Hepatic stellate cell (primary cell): ENCODE data around the gene UGT2B15.
"Not testable (repeated sequence)": the region's sequence is repeated elsewhere in the genome, so short reads cannot be mapped to it uniquely, and the experiment has no call there.

Experiments used
- DNase-seq: peaks from one replicate; pipeline ENCODE4 v3.0.0; 2011; ENCODE audit warnings: low spot score

Gene UGT2B15

DNA sequence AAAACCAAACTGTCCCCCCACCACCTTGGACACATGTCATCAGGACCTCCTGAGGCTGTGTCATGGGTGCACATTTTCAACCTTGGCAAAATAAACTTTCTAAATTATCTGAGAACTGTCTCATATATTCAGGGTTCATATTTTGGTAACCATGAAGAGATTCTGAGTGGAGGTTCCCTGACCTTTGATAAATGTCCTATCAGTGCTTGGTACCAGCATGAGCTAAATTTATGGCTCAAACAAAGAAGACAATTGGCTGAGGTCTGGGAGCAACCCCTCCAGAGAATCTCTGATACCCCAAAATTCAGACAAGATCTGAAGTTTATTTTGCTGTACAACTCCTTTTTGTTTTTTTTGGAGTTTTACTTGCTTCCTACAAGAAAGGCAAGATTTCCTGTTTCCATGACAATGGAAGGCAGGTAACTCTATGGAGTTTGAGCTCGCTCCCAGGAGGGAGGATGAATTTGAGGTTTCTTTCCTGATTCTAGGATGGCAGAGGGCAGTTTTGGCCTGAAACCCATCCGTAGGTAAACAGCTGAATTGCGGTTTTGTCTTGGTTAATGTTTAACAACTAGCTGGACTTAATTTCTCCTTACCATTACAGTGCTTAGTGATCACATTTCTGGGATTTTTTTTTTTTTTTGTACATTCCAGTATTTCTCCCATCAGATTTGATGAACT is 14.5 kb downstream of the UGT2B15 start:
- no peak for DNase-seq

DNA sequence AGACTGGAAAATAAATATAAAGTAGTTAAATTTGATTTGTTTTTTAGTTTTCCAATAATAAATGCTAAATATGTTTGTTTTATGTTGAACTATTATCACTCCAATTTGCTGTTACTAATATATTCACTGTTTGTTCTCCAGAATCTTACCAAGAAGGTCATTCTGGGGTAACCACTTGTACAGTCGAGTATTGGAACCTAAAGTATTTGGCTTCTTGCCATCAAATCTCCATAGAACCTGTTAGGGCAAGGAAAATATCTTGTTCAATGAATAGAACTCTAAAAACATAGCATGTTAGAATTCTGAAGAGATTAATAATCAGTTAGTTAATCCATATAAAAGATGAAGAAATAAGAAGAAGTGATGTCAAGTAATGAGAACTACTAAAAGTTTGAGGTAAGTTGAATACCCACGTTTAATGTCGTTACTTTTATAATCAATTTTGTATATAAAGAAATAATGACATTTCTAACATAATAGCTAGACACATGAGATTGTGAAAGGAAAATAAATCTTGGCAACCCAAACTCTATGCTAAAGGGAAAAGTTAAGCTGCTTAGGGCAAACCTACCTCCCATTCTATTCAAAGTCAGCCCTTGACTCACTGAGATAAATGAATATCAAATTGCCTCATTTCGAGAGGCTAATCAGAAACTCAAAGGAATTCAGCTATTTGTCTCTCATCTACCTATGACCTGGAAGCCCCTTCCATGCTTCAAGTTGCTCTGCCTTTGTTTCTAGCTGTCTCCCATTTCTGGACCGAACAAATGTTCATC is 15.3 kb downstream of the UGT2B15 start:
- no peak for DNase-seq

DNA sequence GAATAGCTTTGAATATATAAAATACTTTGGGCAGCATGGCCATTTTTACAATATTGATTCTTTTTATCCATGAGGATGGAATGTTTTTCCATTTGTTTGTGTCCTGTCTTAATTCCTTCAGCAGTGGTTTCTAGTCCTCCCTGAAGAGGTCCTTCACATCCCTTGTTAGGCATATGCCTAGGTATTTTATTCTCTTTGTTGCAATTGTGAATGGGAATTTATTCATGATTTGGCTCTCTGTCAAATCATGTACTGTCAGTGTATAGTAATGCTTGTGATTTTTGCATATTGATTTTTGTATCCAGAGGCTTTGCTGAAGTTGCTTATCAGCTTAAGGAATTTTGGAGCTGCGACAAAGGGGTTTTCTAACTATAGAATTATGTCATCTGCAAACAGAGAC is 18.5 kb downstream of the UGT2B15 start:
- DNase-seq = no peak

DNA sequence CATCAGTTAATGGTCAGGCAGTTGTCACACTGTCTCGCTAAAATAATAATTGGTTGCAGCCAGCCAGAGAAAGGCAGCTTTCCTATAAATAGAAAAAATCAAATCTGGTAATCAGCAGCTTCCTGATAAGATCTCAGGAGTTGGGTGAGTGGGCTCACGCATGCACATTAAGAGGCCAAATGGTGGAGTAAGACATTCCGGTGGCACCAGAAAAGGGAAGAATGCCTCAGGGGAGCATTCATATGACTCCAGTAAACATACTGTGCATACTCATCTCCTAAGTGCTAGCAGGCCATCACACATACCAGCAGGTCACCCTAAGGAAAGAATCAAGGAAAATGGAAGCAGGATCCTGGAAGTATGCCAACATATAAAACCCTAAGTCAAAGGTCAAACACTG is 40.1 kb downstream of the UGT2B15 start:
- DNase-seq = no peak

DNA sequence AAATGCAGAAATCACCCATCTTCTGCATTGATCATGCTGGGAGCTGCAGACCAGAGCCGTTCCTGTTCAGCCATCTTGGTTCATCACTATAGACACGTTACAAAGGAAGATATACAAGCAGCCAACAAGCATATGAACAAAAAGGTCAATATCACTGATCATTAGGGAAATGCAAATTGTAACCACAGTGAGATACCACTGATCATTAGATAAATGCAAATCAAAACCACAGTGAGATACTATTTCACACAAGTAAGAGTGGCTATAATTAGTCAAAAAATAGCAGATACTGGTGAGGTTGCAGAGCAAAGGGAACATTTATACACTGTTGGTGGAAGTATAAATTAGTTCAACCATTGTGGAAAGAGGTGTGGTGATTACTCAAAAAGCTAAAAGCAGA is 47.7 kb downstream of the UGT2B15 start:
- not testable (repeated sequence) for DNase-seq

- no peak for DNase-seq
These were observed 53.3 kb downstream of the UGT2B15 start for GRCh38 chr4:68617003-68617698.

DNA sequence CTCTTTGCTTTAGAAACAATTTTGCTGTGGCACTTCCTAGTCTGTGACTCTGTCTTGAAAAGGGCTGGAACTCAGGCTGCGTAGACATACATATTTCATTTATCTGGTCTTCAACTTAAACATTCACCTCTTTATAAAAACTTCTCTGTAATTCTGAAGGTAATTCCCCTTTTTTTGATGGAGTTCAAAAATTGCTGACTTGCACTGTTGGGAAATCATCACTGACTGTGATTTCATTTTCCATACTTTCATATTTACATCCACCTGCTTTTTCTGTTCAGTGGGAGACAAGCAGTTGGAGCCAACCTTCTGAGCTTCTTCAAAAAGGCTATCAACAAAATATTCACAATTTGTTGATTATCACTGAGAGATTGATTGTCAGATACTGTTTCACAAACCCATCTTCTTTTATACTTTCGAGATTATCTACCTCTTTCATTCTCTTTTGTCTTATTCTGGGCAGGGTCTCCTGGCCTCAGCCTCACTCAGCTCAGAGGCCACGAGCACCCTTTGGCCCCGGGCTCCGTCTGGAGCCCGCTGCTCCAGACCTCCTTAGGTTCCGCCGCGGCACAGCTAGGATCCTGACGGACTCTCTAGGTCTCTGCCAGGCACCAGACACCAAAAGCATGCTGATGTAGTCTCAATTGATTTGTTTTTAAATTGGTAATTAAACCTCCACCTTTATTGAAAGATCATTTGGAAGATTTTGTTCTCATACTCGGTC is 54.6 kb downstream of the UGT2B15 start:
- no peak for DNase-seq

DNA sequence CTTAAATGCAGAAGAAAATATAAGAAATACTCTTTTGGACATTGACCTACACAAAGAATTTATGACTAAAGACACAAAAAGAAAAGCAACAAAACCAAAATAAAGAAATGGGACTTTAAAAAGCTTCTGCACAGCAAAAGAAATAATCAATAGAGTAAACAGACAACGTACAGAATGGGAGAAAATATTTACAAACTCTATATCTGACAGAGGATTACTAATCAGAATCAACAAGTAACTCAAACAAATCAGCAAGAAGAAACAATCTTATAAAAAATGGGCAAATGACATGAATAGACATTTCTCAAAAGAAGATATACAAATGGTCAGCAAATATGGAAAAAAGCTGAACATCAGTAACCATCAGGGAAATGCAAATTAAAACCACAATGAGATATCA is 56.7 kb downstream of the UGT2B15 start:
- DNase-seq = no peak

GRCh38 chr4:68606240-68606639 is 64.2 kb downstream of the UGT2B15 start:
- no peak for DNase-seq

GRCh38 chr4:68599150-68599549 is 71.3 kb downstream of the UGT2B15 start:
- no peak for DNase-seq

DNA sequence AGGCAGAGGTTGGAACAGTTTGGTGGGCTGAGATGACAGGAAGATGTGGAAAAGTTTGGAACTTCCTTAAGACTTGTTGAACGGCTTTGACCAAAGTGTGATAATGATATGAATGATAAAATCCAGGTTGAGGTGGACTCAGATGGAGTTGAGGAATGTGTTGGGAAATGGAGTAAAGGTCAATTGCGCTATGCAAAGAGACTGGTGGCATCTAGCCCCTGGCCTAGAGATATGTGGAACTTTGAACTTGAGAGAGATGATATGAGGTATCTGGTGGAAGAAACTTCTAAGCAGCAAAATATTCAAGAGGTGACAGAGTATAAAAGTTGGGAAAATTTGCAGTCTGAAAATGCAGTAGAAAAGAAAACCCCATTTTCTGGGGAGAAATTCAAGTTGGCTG is 73.0 kb downstream of the UGT2B15 start:
- DNase-seq = no peak
